HG03108 (cell line): ENCODE measurements around the gene RPS13.
"Not testable (repeated sequence)": the region's sequence is repeated elsewhere in the genome, so short reads cannot be mapped to it uniquely, and the experiment has no call there.

Source experiments
- ATAC-seq: cut with Tn5 transposase; IDR thresholded peaks from one replicate; pipeline ENCODE4 v1.9.1; 2021; ENCODE audit warnings: moderate library complexity; ENCODE audit not compliant: unreplicated experiment

Gene RPS13

DNA sequence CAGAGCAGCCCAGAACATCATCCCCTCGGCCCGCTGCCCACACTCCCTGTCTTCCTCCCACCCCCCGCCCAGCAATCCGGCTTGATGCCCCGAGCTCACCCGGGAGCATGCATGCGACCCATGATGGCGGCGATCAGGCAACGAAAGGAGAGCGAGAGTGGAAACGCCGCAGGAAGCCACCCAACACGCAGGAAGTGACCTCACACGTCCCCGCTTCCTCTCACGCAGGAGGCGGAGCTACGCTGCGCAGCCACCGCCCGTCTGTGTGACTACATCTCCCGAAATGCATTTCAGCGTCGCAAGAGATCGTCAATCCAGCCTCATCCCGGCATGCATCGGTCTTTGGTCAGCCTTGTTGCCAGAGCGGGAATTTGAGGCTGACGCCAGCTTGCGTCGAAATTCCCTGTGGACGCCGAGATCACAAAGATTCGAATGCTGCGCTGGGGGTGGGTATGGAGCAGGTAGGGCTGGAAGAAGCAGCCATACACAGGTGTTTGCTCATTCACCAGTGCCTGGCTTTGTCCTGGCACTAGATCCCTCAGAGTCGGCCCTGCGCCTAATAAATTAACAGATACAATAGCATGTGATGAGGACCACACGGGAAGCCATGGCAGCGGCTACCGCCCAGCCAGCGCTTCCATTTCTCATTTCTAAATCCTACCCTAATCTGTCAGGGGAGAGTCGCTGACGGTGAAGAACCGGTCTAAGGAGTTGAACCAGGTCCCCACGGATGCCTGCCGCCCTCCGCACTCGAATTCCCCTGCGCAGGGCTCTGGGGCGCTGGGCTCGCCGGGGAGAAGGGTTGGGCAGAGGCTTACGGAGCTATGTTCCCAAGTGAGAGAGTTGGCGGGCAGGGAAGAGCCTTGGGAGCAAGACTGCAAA lies at the start of gene RPS13:
TSS of gene RPS13 (minus strand) at position 148 of the 882 bp plus-strand sequence. CDS start at position 122, 26 bp downstream.
- ATAC-seq = peak; percentile 99

DNA sequence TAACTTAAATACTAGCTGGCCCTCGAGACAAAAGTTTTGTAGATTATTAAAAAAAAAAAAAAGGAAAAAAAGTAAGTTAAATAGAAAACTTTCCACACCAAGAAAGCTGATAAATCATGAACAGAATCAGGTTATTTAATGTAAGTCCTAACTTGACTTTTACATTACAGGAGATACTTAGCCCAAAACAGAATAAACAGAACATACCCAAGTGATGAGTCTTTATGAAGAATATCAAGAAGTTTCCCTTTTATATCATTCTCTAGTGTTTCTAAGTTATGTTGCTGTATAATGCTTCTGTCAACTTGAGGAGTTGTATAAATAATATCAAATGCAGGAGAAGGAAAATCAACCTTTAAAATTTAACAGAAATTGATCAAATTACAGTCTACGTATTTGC lies 44.5 kb upstream of the RPS13 start:
- no peak for ATAC-seq

DNA sequence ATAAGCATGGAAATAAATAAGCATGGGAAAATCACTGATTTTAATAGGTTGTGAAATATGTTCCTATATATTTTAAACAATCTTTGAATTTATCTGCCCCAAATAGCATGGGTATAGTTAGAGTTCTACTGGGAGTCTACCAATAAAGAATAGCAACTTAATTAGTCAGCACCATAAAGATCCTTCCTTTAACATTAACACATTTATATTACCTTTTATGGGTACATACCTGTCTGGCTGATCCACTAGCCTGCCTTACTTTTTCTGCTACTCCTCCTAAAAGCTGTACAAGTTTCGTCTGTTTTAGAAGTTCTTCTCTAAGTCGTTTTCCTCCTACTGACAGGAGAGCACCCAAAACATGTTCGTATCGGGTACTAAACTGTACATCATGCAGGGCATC lies 39.8 kb upstream of the RPS13 start:
- ATAC-seq = no peak

DNA sequence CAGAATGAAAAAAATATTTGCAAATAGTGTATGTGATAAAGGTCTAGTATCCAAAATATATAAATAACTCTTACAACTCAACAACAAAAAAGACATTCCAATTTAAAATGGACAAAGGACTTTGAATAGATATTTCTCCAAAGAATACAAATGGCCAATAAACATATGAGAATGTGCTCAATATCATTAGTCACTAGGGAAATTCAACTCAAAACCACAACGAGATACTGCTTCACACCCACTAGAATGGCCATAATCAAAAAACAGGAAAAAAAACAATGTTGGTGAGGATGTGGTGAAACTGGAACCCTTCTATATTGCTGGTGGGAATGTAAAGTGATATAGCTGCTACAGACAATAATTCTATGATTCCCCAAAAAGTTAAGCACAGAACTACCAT lies 38.6 kb upstream of the RPS13 start:
- no peak for ATAC-seq

GRCh38 chr11:17107745-17108144 lies 30.3 kb upstream of the RPS13 start:
- ATAC-seq = not testable (repeated sequence)

- not testable (repeated sequence) for ATAC-seq
Observed at GRCh38 chr11:17105404-17106040, 28.1 kb upstream of the RPS13 start.

DNA sequence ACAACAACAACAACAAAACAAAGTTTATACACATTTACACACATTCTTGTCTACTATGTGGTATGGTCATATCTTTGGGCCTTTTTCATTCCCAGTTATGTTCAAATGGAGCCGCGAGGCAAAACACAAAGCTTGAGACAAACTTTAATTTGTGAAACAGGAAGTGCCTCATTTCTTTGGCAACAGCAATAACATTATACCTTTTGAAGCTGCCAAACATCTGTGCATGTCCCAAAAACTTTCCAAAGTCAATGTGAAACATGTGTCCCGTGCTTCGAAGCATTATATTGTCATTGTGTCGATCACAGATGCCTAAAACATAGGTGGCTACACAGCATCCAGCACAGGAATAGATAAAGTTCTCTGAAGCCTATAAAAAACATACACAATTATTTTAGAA lies 25.0 kb upstream of the RPS13 start:
- no peak for ATAC-seq

DNA sequence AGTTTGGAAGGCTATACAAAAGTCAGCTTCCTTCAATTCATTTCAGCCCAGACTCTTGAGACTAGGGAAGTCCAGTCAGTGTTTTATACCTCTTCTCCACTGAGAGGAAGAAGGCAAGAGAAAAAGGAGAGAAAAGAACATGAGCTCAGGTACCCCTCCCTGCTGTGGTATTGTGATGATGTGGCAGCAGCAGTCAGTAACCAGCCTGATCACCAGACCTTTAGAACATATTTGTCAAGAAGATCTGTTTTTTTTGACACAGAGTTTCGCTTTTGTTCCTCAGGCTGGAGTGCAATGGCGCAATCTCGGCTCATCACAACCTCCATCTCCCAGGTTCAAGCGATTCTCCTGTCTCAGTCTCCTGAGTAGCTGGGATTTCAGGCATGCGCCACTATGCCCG lies 21.2 kb upstream of the RPS13 start:
- ATAC-seq = no peak

DNA sequence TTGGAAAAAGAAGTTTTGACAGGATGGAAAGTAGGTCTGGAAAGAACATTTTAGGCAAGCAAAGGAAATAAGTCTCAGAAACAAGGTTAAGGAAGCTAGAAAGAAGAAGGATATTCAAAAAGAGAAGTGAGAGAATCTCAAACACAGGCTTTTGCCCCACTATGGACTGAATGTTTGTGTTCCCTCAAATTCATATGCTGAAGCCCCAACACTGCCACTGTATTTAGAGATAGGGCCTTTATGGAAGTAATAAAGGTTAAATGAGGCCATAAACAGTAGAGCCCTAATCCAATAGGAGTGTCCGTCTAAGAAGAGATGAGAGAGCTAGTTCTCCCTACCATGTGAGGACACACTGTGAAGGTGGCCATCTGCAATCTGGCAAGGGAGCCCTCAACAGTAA lies 20.6 kb upstream of the RPS13 start:
- no peak for ATAC-seq

- not testable (repeated sequence) for ATAC-seq
Observed at GRCh38 chr11:17085976-17086375, 8.5 kb upstream of the RPS13 start.

DNA sequence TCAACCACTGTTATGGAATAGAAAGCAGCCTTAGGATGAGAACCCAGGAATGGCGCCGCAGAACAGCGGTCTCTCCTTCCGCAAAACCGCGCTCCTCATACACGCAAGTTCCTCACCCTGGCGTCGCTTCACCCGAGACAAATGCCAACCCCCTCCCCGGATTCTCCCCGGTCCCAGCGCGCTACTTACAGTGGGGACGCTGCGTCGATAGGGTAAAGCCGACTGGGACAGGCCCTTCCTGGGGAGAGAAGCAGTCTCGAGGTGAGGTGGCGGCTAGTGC lies 287 bp downstream of the RPS13 start:
- peak; percentile 17 for ATAC-seq

GRCh38 chr11:17076517-17077239 lies 789 bp downstream of the RPS13 start:
- ATAC-seq = no peak

- ATAC-seq = no peak
Observed at GRCh38 chr11:17075506-17075905, 2.0 kb downstream of the RPS13 start.

DNA sequence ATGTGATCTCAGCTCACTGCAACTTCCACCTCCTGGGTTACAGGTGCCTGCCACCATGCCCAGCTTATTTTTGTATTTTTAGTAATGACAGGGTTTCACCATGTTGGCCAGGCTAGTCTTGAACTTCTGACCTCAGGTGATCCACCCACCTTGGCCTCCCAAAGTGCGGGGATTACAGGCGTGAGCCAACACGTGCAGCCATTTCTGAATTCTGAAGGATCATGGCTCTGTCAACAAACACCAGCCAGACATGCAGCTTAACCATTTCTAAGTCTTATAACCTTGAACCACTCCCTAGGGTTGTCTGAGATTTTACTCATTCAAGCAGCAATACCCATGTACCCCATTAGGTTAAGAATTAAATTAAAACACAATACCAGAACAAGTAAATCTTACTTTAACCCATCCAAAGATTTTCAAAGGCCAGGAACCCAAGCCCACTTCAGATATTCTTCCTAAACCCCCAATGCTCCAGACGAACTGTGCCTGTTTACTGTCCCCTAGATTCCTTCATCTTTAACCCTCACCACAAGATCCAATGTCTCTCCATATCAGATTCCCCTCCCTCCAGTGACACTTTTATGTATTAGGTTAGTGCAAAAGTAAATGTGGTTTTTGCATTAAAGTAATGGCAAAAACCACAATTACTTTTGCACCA lies 4.0 kb downstream of the RPS13 start:
- ATAC-seq = no peak

DNA sequence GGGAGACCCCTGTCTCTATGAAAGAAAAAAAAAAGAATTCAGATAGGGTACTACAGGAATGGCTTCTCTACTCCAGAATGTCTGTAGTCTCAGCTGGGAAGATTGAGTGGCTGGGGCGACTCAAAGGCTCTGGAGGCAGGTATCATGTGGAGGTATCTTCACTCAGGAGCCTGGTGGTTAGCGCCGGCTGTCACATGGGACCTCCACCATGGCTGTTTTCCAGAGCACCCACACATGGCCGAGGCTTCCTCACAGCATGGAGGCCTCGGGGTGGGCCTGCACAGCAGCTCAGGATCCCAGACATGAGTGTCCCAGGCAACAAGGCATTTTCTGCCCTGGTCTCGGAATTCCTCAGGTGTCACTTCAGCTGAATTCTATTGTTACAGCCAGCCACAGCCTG lies 10.1 kb downstream of the RPS13 start:
- no peak for ATAC-seq

DNA sequence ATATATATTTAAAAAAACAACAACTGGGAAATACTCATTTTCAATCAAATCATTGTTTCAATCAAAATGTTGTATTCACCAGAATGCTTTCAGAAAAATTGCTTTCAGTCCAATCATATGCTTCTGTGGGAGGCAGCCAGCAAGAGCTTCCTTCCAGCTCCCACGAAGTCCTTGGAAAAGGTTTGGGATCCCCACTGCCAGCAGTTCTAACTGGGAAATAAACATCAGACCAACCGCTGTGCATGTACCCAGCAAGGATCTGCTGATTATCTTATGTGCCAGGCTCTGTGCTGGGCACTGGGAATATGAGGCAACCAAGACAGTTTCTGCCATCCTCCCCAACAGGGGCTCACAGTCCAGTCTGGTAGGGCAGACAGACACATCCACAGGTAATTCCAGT lies 10.8 kb downstream of the RPS13 start:
- ATAC-seq = no peak

DNA sequence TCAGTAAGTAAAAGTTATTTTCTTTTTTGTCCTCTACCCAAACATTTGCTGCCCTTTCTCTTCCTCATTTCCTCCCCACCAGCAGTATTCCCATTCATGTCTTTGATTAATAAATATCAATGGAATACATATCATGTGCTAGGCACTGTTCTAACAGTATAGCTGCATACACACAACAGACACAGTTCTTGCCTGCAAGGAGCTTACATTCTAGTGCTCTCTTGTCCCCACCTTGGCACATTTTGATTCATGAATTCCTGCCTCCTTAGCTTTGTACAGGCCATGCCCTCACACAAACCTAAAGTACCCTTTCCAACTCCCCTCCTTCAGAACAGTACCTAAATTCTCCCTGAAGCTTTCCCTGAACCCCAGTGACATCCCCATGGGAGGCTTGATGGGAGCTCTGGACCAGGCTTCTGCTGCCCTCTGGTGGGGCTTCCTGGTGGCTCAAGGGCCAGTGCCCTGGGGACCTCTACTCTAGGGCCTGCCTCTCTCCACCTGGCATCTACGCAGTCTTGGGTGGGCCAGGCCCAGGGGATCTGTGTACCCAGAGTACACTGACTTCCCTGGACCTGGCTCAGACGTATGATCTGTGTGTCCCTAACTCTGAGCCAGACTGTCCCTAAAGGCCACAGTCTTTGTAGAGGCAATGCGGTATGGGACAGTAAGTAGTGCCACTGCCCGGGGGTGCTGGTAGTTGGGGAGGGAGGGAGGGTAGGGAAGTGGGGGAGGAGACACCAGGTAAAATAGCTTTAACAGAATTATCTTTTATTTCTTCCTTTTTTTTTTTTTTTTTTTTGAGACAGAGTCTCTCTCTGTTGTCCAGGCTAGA lies 14.1 kb downstream of the RPS13 start:
- no peak for ATAC-seq

GRCh38 chr11:17051146-17051545 lies 26.3 kb downstream of the RPS13 start:
- not testable (repeated sequence) for ATAC-seq

DNA sequence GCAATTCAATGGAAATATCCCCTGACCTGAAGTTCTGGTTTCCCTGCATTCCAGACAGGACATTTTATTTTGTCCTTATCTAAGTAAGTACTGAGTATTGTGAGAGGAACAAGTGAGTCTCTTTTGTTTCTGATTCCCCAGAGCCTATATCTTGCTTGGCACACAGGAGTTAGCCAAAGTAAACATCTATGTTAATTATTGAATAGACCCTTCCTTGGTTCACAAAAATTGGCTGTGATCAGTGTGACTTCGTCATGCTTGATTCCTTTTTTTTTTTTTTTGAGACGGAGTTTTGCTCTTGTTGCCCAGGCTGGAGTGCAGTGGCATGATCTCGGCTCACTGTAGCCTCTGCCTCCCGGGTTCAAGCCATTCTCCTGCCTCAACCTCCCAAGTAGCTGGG lies 29.0 kb downstream of the RPS13 start:
- ATAC-seq = not testable (repeated sequence)

DNA sequence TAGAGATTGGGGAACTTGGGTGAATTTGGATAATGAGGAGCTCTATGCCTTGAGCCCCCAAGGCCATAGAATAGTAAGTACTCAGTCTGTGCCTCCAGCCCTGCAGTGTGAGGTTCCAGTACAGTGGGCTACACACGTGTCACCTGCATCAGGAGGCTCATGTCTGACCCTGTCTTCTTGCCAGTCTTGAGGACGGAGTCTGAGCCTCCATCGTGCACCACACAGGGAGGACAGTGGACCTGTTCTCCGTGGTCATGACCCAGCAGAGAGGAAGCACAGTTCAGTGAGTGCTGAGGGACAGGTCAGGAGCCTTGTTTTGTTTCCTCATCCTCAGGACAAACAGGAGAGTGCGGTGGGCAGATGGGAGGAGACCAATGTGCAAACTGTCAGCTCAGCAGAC lies 30.8 kb downstream of the RPS13 start:
- ATAC-seq = no peak
